Lower leg skin (tissue), 4 donors: ENCODE results near the gene KDM4F. TPM values are rescaled to one million over a fixed set of nuclear protein-coding genes. Genes with fewer than 3 reads are reported as not detected.

Experiments used
- DNase-seq, 2 donors: peaks; one replicate each; pipeline ENCODE4 v3.0.0-alpha.2; 2019; ENCODE audit warnings: low spot score in 2 of 2
- H3K4me3 ChIP-seq: fragments of 200-600 bp; sonication (generic); 2 replicates; pipeline ENCODE4 v1.5.1; 2017; ENCODE audit warnings: mild to moderate bottlenecking, low read depth; ENCODE audit not compliant: poor library complexity, severe bottlenecking
- CTCF ChIP-seq, 3 donors: fragments of 450-650 bp; IDR thresholded peaks; one replicate each; pipeline ENCODE4 v1.5.1; 2016; ENCODE audit warnings: antibody characterized with exemption in 3 of 3, mild to moderate bottlenecking in 3 of 3, moderate library complexity in 2 of 3
- POLR2A ChIP-seq, 2 donors: fragments of 450-650 bp; IDR thresholded peaks; one replicate each; pipeline ENCODE4 v1.6.1; 2016 to 2017; ENCODE audit warnings: antibody characterized with exemption in 2 of 2, mild to moderate bottlenecking in 1 of 2, moderate library complexity in 1 of 2
- WGBS, 2 donors: methylation state at CpG; one replicate each; pipeline ENCODE4 v1.1.5; 2018; 5-methylcytosine and 5-hydroxymethylcytosine counted together
- intact Hi-C: fragments of 100-400 bp; cut with DNase I; formaldehyde crosslinking; loops from one replicate; pipeline ENCODE4 v1.15.0; 2023; ENCODE audit warnings: low total_unique reads
- total RNA-seq, 4 donors: library from RNA; depleted of rRNA; stranded (reverse); fragments of >200 nt; gene quantifications; one replicate each; pipeline ENCODE4 v1.1.0, GENCODE V29; 2016

KDM4F gene
- total RNA-seq, 4 donors from 2014 or later = not detected

DNA sequence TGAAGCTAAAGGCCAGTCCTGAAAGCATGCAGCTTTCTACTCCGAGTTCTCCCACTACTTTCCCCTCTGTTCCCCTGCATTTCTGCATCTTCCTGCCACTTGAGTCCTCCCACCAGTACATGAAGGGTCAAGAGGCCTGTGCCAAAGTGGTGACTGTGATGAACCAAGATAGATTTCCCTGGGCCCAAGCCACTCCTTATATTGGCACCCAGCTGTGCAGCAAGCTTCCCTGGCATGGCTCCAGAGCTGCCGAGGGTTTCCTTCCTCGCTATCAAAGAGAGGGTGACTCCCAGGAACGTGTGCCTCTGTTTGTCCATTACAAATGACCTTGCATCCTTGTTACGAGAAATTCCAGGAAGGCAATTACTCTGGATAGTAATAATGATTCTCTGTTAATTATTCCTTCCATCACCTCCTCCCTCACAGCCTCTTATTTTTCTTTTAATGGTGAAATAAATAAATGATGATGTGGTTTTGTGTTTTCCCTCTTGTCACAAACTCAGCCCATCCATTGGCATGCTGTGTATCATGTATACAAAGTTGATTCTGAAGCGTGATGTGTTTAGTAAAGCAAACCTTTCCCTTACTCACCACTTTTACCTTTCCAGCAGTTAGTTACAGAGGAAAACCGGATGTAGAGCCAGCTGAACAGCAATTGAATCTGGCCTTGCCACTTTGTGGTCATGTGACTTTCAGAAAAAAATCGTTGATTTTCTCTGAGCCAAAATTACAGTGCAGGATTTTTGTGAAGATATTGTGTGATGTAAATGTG lies 25.8 kb downstream of the KDM4F start:
- intact Hi-C loops = loop anchor here (5.0 kb wide), 1 partner anchor 77 kb away; no protein-coding TSS in a partner anchor
- TF ChIP-seq POLR2A (IDR thresholded peaks at IDR 0.05) (no peak), CTCF (IDR thresholded peaks at IDR 0.05) (no peak)
- DNase-seq = no peak
- WGBS, 2 donors = 27 to 29% methylated on average over 8 of the region's 8 CpGs
- H3K4me3 ChIP-seq = no peak overlapping the region

- TF ChIP-seq CTCF (IDR thresholded peaks at IDR 0.05) (no peak), POLR2A (IDR thresholded peaks at IDR 0.05) (no peak)
- WGBS, 2 donors = 40 to 44% methylated on average over 1 of the region's 1 CpG
- no peak overlapping the region for H3K4me3 ChIP-seq
- intact Hi-C loops = loop anchor here (5.0 kb wide), 1 partner anchor 76 kb away; no protein-coding TSS in a partner anchor
- no peak for DNase-seq
Measured at GRCh38 chr11:95076416-95076815, 27.2 kb downstream of the KDM4F start.

DNA sequence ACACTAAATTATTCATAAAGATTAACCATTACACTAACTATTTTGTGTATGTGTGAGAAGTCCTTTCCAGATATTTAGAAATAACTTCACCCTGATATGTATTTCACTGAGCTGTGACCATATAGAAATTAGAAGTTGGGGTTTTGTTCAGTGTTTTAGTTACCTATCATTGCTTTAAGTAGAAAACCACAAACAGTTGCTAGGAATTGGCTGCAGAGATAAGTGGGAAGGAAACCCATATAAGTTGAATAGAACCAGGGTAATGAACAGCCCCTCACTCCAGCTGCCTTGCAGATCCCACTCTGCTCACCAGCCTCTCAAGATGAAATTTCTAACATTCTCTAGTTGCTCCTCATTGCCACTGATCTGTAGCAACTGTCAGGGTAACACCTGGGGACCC lies 27.8 kb downstream of the KDM4F start:
- intact Hi-C loops = loop anchor here (5.0 kb wide), 1 partner anchor 75 kb away; no protein-coding TSS in a partner anchor
- no peak for TF ChIP-seq POLR2A (IDR thresholded peaks at IDR 0.05)
- no peak for TF ChIP-seq CTCF (IDR thresholded peaks at IDR 0.05)

DNA sequence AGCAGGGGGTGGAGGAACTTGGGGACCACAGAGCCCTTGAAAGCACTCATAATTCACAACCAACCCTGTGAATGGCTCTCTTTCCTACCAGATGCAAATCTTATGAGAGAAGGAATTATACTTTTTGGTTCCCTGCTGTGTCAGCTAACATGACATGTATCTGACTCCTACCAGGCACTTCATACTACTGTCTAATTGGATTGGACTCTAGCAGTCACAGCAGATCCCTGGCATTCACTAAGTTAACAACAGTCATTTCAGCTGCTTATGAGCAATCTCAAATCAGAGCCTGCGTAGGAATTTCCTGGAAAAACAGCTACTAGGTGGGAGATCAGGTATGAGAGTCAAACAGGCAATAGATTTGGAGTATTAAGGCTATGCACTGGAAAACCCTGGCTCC lies 29.3 kb downstream of the KDM4F start:
- TF ChIP-seq CTCF (IDR thresholded peaks at IDR 0.05) (no peak), POLR2A (IDR thresholded peaks at IDR 0.05) (no peak)
- no peak overlapping the region for H3K4me3 ChIP-seq
- intact Hi-C loops = loop anchor here (5.0 kb wide), 1 partner anchor 74 kb away; no protein-coding TSS in a partner anchor
- DNase-seq = no peak
- WGBS, 2 donors = 90% methylated on average over 1 of the region's 1 CpG

More for the DNA sequence above, 27.8 kb downstream of the KDM4F start:
- no peak overlapping the region for H3K4me3 ChIP-seq
- no peak for DNase-seq

GRCh38 chr11:95081010-95081409 lies 31.8 kb downstream of the KDM4F start:
- no peak for TF ChIP-seq CTCF (IDR thresholded peaks at IDR 0.05)
- TF ChIP-seq POLR2A (IDR thresholded peaks at IDR 0.05) = no peak
- H3K4me3 ChIP-seq = no peak overlapping the region
- intact Hi-C loops = no loop called here
- WGBS, 2 donors = 59 to 66% methylated on average over 5 of the region's 5 CpGs
- DNase-seq = no peak
